CD4-positive, CD25-positive, alpha-beta regulatory T cell (primary cell): ENCODE results near the gene SCYGR2. TPM values are rescaled to one million over a fixed set of nuclear protein-coding genes. Genes with fewer than 3 reads are reported as not detected.

Source experiments
- ATAC-seq, 2 donors: fragments of 150-1000 bp; cut with Tn5 transposase; one replicate each; pipeline ENCODE4 v1.10.0; 2021; ENCODE audit warnings: low read depth in 2 of 2, moderate number of reproducible peaks in 2 of 2, moderate library complexity in 1 of 2
- DNase-seq, 3 donors: peaks; one replicate each; pipeline versions ENCODE4 v3.0.0 to v3.0.0-alpha.2; 2012 to 2022; ENCODE audit warnings: mixed read lengths in 1 of 3
- H3K27ac ChIP-seq: one replicate; pipeline ENCODE4 v1.7.0; 2013; ENCODE audit warnings: mild to moderate bottlenecking, low read length; ENCODE audit not compliant: insufficient read depth, poor library complexity, severe bottlenecking
- H3K27me3 ChIP-seq: one replicate; pipeline ENCODE4 v1.7.0; 2013; ENCODE audit warnings: low read length; ENCODE audit not compliant: control insufficient read depth, insufficient read depth
- H3K36me3 ChIP-seq: one replicate; pipeline ENCODE4 v1.7.0; 2013; ENCODE audit warnings: mild to moderate bottlenecking, low read length, moderate library complexity; ENCODE audit not compliant: control insufficient read depth, insufficient read depth
- H3K4me1 ChIP-seq: 2 replicates; pipeline ENCODE4 v1.7.0; 2013; ENCODE audit warnings: mild to moderate bottlenecking, low read length; ENCODE audit not compliant: insufficient read depth, control insufficient read depth, poor library complexity, severe bottlenecking
- H3K4me3 ChIP-seq: one replicate; pipeline ENCODE4 v1.7.0; 2013; ENCODE audit warnings: low read depth, mild to moderate bottlenecking, low read length, moderate library complexity
- H3K9me3 ChIP-seq, 2 experiments: 1 replicate in 1 of 2; 2 replicates in 1 of 2; pipeline ENCODE4 v1.7.0; 2013; ENCODE audit warnings: low read length in 2 of 2, mild to moderate bottlenecking in 1 of 2, moderate library complexity in 1 of 2; ENCODE audit not compliant: control insufficient read depth in 2 of 2
- H3K27ac Mint-ChIP-seq, 3 donors: one replicate each; pipeline ENCODE4 v1.8.0; 2020 to 2022; ENCODE audit warnings: mild to moderate bottlenecking in 3 of 3, mixed read lengths in 3 of 3, moderate library complexity in 2 of 3
- H3K27me3 Mint-ChIP-seq: one replicate; pipeline ENCODE4 v1.8.0; 2022; ENCODE audit warnings: mild to moderate bottlenecking, mixed read lengths
- H3K36me3 Mint-ChIP-seq: one replicate; pipeline ENCODE4 v1.8.0; 2020; ENCODE audit warnings: mixed read lengths
- H3K4me1 Mint-ChIP-seq, 4 donors: one replicate each; pipeline ENCODE4 v1.8.0; 2020 to 2022; ENCODE audit warnings: mixed read lengths in 4 of 4, mild to moderate bottlenecking in 1 of 4
- H3K4me3 Mint-ChIP-seq, 4 donors: one replicate each; pipeline ENCODE4 v1.8.0; 2020 to 2022; ENCODE audit warnings: mild to moderate bottlenecking in 4 of 4, mixed read lengths in 4 of 4, moderate library complexity in 3 of 4
- H3K9me3 Mint-ChIP-seq, 7 donors: one replicate each; pipeline ENCODE4 v1.8.0; 2020 to 2022; ENCODE audit warnings: mixed read lengths in 7 of 7, mild to moderate bottlenecking in 3 of 7, moderate library complexity in 2 of 7
- polyA plus RNA-seq, 4 donors: library from polyadenylated mRNA; unstranded; fragments of 300-500 nt; fragmentation: Illumina TruSeq; gene quantifications; one replicate each; pipeline ENCODE4 v1.2.3, GENCODE V29; 2021
- total RNA-seq: library from RNA; stranded (reverse); gene quantifications from one replicate; pipeline ENCODE4 v1.2.3, GENCODE V29; 2022

Gene SCYGR2
- total and polyA plus RNA-seq, 5 donors from 2014 or later, result not detected

- Mint-ChIP-seq H3K4me3 (peak overlapping the region in 1 of 4 donors; percentile 59), H3K36me3 (no peaks in the 10 kb centered on the region), H3K4me1 (peaks cover 0 to 2% (median under 1%) of the 10 kb centered on the region in 4 donors), H3K27ac (no peak overlapping the region), H3K27me3 (peaks cover 24% of the 10 kb centered on the region), H3K9me3 (peaks cover 0 to 2% (median 1%) of the 10 kb centered on the region in 7 donors)
- DNase-seq (no peak), ATAC-seq (no peak)
- Histone ChIP-seq H3K36me3 (no peaks in the 10 kb centered on the region), H3K27ac (no peak overlapping the region), H3K4me1 (no peaks in the 10 kb centered on the region), H3K27me3 (peaks cover 11% of the 10 kb centered on the region), H3K9me3 (peaks cover under 1 to 1% of the 10 kb centered on the region in 2 experiments), H3K4me3 (no peak overlapping the region)
Observed at GRCh38 chr2:227576812-227577211, 21.9 kb upstream of the SCYGR2 start.

- no peak for ATAC-seq
- H3K36me3 Mint-ChIP-seq, result peaks cover 7% of the 10 kb centered on the region
- Histone ChIP-seq H3K4me1 (no peaks in the 10 kb centered on the region), H3K9me3 (peaks cover 8% of the 10 kb centered on the region in 2 experiments), H3K27me3 (peaks cover 12% of the 10 kb centered on the region), H3K4me3 (no peak overlapping the region), H3K36me3 (peaks cover 2% of the 10 kb centered on the region), H3K27ac (no peak overlapping the region)
- H3K9me3 Mint-ChIP-seq, result peaks cover 0 to 9% (median 4%) of the 10 kb centered on the region in 7 donors
- no peak for DNase-seq
- no peak overlapping the region for H3K27ac Mint-ChIP-seq
- peaks cover 24% of the 10 kb centered on the region for H3K27me3 Mint-ChIP-seq
- peaks cover 0 to 2% (median under 1%) of the 10 kb centered on the region in 4 donors for H3K4me1 Mint-ChIP-seq
- H3K4me3 Mint-ChIP-seq, result no peak overlapping the region
Observed at GRCh38 chr2:227577555-227577954, 21.1 kb upstream of the SCYGR2 start.

GRCh38 chr2:227578642-227579041 lies 20.1 kb upstream of the SCYGR2 start:
- peaks cover 9% of the 10 kb centered on the region for H3K36me3 Mint-ChIP-seq
- no peak overlapping the region for H3K4me3 Mint-ChIP-seq
- ATAC-seq, result no peak

GRCh38 chr2:227579791-227580190 lies 18.9 kb upstream of the SCYGR2 start:
- Histone ChIP-seq H3K4me3 (no peak overlapping the region), H3K27me3 (peaks cover 13% of the 10 kb centered on the region), H3K4me1 (no peaks in the 10 kb centered on the region), H3K36me3 (peaks cover 2% of the 10 kb centered on the region), H3K9me3 (peaks cover 13 to 21% of the 10 kb centered on the region in 2 experiments), H3K27ac (no peak overlapping the region)
- H3K36me3 Mint-ChIP-seq, result peaks cover 9% of the 10 kb centered on the region
- H3K9me3 Mint-ChIP-seq, result peaks cover 0 to 16% (median 6%) of the 10 kb centered on the region in 7 donors
- no peak for ATAC-seq
- no peak overlapping the region for H3K27ac Mint-ChIP-seq
- H3K27me3 Mint-ChIP-seq, result peaks cover 36% of the 10 kb centered on the region
- H3K4me3 Mint-ChIP-seq, result no peak overlapping the region
- no peaks in the 10 kb centered on the region for H3K4me1 Mint-ChIP-seq
- no peak for DNase-seq

More at GRCh38 chr2:227578642-227579041, 20.1 kb upstream of the SCYGR2 start:
- Mint-ChIP-seq H3K27ac (no peak overlapping the region), H3K27me3 (peaks cover 27% of the 10 kb centered on the region), H3K4me1 (no peaks in the 10 kb centered on the region), H3K9me3 (peaks cover 0 to 13% (median 6%) of the 10 kb centered on the region in 7 donors)
- no peak overlapping the region for H3K27ac ChIP-seq
- H3K4me1 ChIP-seq, result no peaks in the 10 kb centered on the region
- H3K36me3 ChIP-seq, result peaks cover 2% of the 10 kb centered on the region
- no peak overlapping the region for H3K4me3 ChIP-seq
- peaks cover 13 to 19% of the 10 kb centered on the region in 2 experiments for H3K9me3 ChIP-seq
- no peak for DNase-seq
- peaks cover 13% of the 10 kb centered on the region for H3K27me3 ChIP-seq

GRCh38 chr2:227582369-227582768 lies 16.3 kb upstream of the SCYGR2 start:
- ATAC-seq, result no peak
- Mint-ChIP-seq H3K9me3 (peaks cover 0 to 16% (median 6%) of the 10 kb centered on the region in 7 donors), H3K27ac (no peak overlapping the region), H3K4me3 (no peak overlapping the region), H3K4me1 (no peaks in the 10 kb centered on the region), H3K27me3 (peaks cover 37% of the 10 kb centered on the region), H3K36me3 (peaks cover 9% of the 10 kb centered on the region)
- Histone ChIP-seq H3K4me1 (no peaks in the 10 kb centered on the region), H3K27me3 (peaks cover 8% of the 10 kb centered on the region), H3K36me3 (peaks cover 2% of the 10 kb centered on the region), H3K27ac (no peak overlapping the region), H3K9me3 (peaks cover 13 to 21% of the 10 kb centered on the region in 2 experiments), H3K4me3 (no peak overlapping the region)
- DNase-seq, result no peak

- peak in 1 of 3 donors; percentile 54 for DNase-seq
- H3K27me3 Mint-ChIP-seq, result peaks cover 28% of the 10 kb centered on the region
- Histone ChIP-seq H3K4me3 (no peak overlapping the region), H3K9me3 (no peaks in the 10 kb centered on the region), H3K27ac (no peak overlapping the region), H3K36me3 (no peaks in the 10 kb centered on the region), H3K27me3 (peaks cover 5% of the 10 kb centered on the region), H3K4me1 (no peaks in the 10 kb centered on the region)
- peaks cover 0 to 5% (median 2%) of the 10 kb centered on the region in 7 donors for H3K9me3 Mint-ChIP-seq
- H3K4me1 Mint-ChIP-seq, result no peaks in the 10 kb centered on the region
- no peak for ATAC-seq
- H3K36me3 Mint-ChIP-seq, result peaks cover 3% of the 10 kb centered on the region
- H3K27ac Mint-ChIP-seq, result no peak overlapping the region
- no peak overlapping the region for H3K4me3 Mint-ChIP-seq
Observed at GRCh38 chr2:227592694-227593387, 5.9 kb upstream of the SCYGR2 start.

GRCh38 chr2:227595797-227596196 lies 2.9 kb upstream of the SCYGR2 start:
- Histone ChIP-seq H3K27ac (no peak overlapping the region), H3K36me3 (no peaks in the 10 kb centered on the region), H3K4me1 (no peaks in the 10 kb centered on the region), H3K9me3 (no peaks in the 10 kb centered on the region), H3K27me3 (peaks cover 2% of the 10 kb centered on the region), H3K4me3 (no peak overlapping the region)
- Mint-ChIP-seq H3K4me3 (no peak overlapping the region), H3K36me3 (peaks cover 3% of the 10 kb centered on the region), H3K9me3 (peaks cover 0 to 3% (median 1%) of the 10 kb centered on the region in 7 donors), H3K27ac (no peak overlapping the region), H3K4me1 (no peaks in the 10 kb centered on the region), H3K27me3 (peaks cover 23% of the 10 kb centered on the region)
- ATAC-seq (no peak), DNase-seq (no peak)

- Histone ChIP-seq H3K4me1 (no peaks in the 10 kb centered on the region), H3K27ac (no peak overlapping the region), H3K4me3 (no peak overlapping the region), H3K36me3 (no peaks in the 10 kb centered on the region), H3K9me3 (no peaks in the 10 kb centered on the region), H3K27me3 (peaks cover 2% of the 10 kb centered on the region)
- Mint-ChIP-seq H3K4me1 (no peaks in the 10 kb centered on the region), H3K4me3 (no peak overlapping the region), H3K27ac (no peak overlapping the region), H3K27me3 (peaks cover 23% of the 10 kb centered on the region), H3K9me3 (peaks cover 0 to 3% (median 0%) of the 10 kb centered on the region in 7 donors), H3K36me3 (peaks cover 3% of the 10 kb centered on the region)
- DNase-seq, result no peak
- no peak for ATAC-seq
Observed at GRCh38 chr2:227597036-227597435, 1.7 kb upstream of the SCYGR2 start.
